ENCODE results near the gene VPS39.

Gene VPS39

DNA sequence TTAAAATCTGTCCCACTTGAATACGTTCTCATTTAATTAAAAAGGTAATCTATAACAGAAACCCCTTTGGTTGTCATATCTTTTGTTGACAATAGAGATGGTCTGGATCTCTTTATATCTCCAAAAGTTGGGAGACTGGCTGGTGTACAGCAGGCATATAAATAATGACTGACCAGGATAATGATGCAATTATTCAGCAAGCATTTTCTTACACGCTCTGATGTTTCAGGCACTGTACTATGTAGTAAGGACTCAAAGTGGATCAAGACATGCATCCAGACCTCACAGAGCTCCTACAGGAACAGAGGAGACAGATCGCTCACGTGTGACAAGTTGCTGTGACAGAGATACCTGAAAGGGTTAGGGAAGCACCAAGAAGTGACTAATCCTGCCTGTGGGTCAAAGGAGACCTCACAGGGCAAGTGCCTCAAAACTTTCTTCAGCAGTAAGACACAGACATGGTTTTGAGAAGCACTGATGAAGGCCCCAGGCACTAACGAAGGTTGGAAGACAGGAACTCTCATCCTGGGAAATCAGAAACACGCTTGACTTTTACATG is 25.7 kb downstream of the VPS39 start:
- Histone ChIP-seq H3K4me2 (ENCODE audit: low read depth, low read length, poor library complexity, severe bottlenecking) (no peak overlapping the region), H3K79me2 (ENCODE audit: insufficient read depth, low read length) (no peaks in the 10 kb centered on the region), H3K4me1 (ENCODE audit: insufficient read depth, low read length, poor library complexity, severe bottlenecking) (no peaks in the 10 kb centered on the region), H3K9ac (ENCODE audit: low read depth, low read length, poor library complexity, severe bottlenecking) (no peak overlapping the region), H3K36me3 (ENCODE audit: insufficient read depth, low read length) (peaks cover 70% of the 10 kb centered on the region; the same call in 1 of the 2 replicates), H2AFZ (ENCODE audit: low read length) (no peak overlapping the region), H3K4me3 (ENCODE audit: low read length, poor library complexity, severe bottlenecking) (no peak overlapping the region), H3K9me2 (replicated peaks; ENCODE audit: low read depth, low read length) (no peaks in the 10 kb centered on the region), H3K27me3 (ENCODE audit: insufficient read depth, low read length, poor library complexity, severe bottlenecking) (no peaks in the 10 kb centered on the region), H3F3A (ENCODE audit: low read depth) (no peaks in the 10 kb centered on the region), H3K9me3 (ENCODE audit: insufficient read depth, low read depth, low read length) (no peaks in the 10 kb centered on the region), H4K20me1 (ENCODE audit: insufficient read depth, low read length, poor library complexity, severe bottlenecking) (no peaks in the 10 kb centered on the region)
- no peak for TF ChIP-seq EZH2phosphoT487 (IDR thresholded peaks at IDR 0.05; ENCODE audit: borderline replicate concordance)
- TF ChIP-seq, protein P1, sequence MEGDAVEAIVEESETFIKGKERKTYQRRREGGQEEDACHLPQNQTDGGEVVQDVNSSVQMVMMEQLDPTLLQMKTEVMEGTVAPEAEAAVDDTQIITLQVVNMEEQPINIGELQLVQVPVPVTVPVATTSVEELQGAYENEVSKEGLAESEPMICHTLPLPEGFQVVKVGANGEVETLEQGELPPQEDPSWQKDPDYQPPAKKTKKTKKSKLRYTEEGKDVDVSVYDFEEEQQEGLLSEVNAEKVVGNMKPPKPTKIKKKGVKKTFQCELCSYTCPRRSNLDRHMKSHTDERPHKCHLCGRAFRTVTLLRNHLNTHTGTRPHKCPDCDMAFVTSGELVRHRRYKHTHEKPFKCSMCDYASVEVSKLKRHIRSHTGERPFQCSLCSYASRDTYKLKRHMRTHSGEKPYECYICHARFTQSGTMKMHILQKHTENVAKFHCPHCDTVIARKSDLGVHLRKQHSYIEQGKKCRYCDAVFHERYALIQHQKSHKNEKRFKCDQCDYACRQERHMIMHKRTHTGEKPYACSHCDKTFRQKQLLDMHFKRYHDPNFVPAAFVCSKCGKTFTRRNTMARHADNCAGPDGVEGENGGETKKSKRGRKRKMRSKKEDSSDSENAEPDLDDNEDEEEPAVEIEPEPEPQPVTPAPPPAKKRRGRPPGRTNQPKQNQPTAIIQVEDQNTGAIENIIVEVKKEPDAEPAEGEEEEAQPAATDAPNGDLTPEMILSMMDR (conservative IDR thresholded peaks at IDR 0.05; ENCODE audit: low read length): no peak

DNA sequence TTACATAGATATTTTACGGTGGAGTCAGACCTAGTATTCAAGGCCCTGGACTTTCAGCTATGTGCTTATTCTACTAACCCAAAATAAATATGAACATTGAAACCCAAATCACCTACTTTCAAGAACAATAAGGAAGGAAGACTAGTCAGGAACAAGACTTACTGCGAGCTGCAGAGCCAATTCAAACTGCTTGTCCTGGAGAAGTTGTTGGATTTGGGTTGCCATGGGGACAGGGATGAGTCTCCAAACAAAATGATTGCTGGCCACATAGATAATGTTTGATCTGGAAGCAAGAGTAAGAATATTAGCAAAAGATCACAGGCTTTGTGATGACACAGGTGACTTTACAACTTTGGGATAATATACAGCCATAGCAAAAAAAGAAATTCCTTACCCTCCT is 30.0 kb downstream of the VPS39 start:
- Histone ChIP-seq H3K79me2 (ENCODE audit: insufficient read depth, low read length) (no peaks in the 10 kb centered on the region), H4K20me1 (ENCODE audit: insufficient read depth, low read length, poor library complexity, severe bottlenecking) (no peaks in the 10 kb centered on the region), H3K9me2 (replicated peaks; ENCODE audit: low read depth, low read length) (no peaks in the 10 kb centered on the region), H3K9ac (ENCODE audit: low read depth, low read length, poor library complexity, severe bottlenecking) (no peak overlapping the region), H3K4me3 (ENCODE audit: low read length, poor library complexity, severe bottlenecking) (no peak overlapping the region), H3K36me3 (ENCODE audit: insufficient read depth, low read length) (peaks cover 47% of the 10 kb centered on the region; the same call in 1 of the 2 replicates), H3K4me1 (ENCODE audit: insufficient read depth, low read length, poor library complexity, severe bottlenecking) (no peaks in the 10 kb centered on the region), H3K27me3 (ENCODE audit: insufficient read depth, low read length, poor library complexity, severe bottlenecking) (no peaks in the 10 kb centered on the region), H2AFZ (ENCODE audit: low read length) (no peak overlapping the region), H3K4me2 (ENCODE audit: low read depth, low read length, poor library complexity, severe bottlenecking) (no peak overlapping the region), H3F3A (ENCODE audit: low read depth) (no peaks in the 10 kb centered on the region), H3K9me3 (ENCODE audit: insufficient read depth, low read depth, low read length) (no peaks in the 10 kb centered on the region)
- TF ChIP-seq, protein P1 (conservative IDR thresholded peaks at IDR 0.05; ENCODE audit: low read length): no peak
- no peak for TF ChIP-seq EZH2phosphoT487 (IDR thresholded peaks at IDR 0.05; ENCODE audit: borderline replicate concordance)

DNA sequence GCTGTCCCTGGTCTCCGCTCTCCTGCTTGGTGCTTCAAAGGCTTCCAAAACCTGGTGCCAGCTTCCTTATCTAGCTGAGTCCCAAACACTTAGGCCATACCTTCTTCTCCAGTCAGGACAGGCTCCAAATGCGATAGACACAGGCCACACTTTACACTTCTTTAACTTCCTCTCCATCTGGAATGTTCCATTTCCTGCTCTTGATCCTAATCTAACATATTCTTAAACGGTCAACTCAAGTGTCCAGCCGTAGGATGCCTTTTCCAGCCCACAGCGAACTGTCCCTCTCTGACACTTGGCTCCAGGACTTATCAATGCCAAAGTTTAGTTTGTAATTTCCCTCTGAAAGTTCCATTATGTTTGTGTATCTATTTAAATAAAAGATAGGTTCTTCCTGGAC is 32.4 kb downstream of the VPS39 start:
- peaks cover 62% of the 10 kb centered on the region; the same call in 1 of the 2 replicates for H3K36me3 ChIP-seq (ENCODE audit: insufficient read depth, low read length)
- TF ChIP-seq, protein P1 (conservative IDR thresholded peaks at IDR 0.05; ENCODE audit: low read length): no peak
- TF ChIP-seq EZH2phosphoT487 (IDR thresholded peaks at IDR 0.05; ENCODE audit: borderline replicate concordance): no peak

More for the DNA sequence above, 32.4 kb downstream of the VPS39 start:
- H3K9ac ChIP-seq (ENCODE audit: low read depth, low read length, poor library complexity, severe bottlenecking): no peak overlapping the region
- no peak overlapping the region for H3K4me2 ChIP-seq (ENCODE audit: low read depth, low read length, poor library complexity, severe bottlenecking)
- no peaks in the 10 kb centered on the region for H3K27me3 ChIP-seq (ENCODE audit: insufficient read depth, low read length, poor library complexity, severe bottlenecking)
- H3K79me2 ChIP-seq (ENCODE audit: insufficient read depth, low read length): no peaks in the 10 kb centered on the region
- H2AFZ ChIP-seq (ENCODE audit: low read length): no peak overlapping the region
- no peaks in the 10 kb centered on the region for H3K9me3 ChIP-seq (ENCODE audit: insufficient read depth, low read depth, low read length)
- no peaks in the 10 kb centered on the region for H3K9me2 ChIP-seq (replicated peaks; ENCODE audit: low read depth, low read length)
- no peak overlapping the region for H3K4me3 ChIP-seq (ENCODE audit: low read length, poor library complexity, severe bottlenecking)
- no peaks in the 10 kb centered on the region for H3K4me1 ChIP-seq (ENCODE audit: insufficient read depth, low read length, poor library complexity, severe bottlenecking)
- H4K20me1 ChIP-seq (ENCODE audit: insufficient read depth, low read length, poor library complexity, severe bottlenecking): no peaks in the 10 kb centered on the region
- no peaks in the 10 kb centered on the region for H3F3A ChIP-seq (ENCODE audit: low read depth)

Data from Loucy (cell line).